K562 (cell line): ENCODE results near the gene CENPX. TPM values are rescaled to one million over a fixed set of nuclear protein-coding genes. Genes with fewer than 3 reads are reported as not detected.

ENCODE experiments used
- ATAC-seq: fragments of 200-7000 bp; cut with Tn5 transposase; 3 replicates; pipeline ENCODE4 v1.9.1; 2020; ENCODE audit warnings: moderate library complexity
- BruUV-seq: library from RNA; stranded (reverse); fragments of 400-500 nt; replicated peaks from 2 replicates; lab custom pipeline; 2021; lab: Mats Ljungman, UMichigan
- CTCF ChIA-PET: fragments of 300-600 bp; formaldehyde crosslinking; extraction: SDS; loops from one replicate; lab custom pipeline; 2021; ENCODE audit warnings: low intra/inter-chr PET ratio; lab: Yijun Ruan, JAX
- POLR2A ChIA-PET: fragments of 300-600, 350-650 bp; sonication (Branson Sonifier 250); formaldehyde crosslinking; extraction: SDS; loops from one replicate; lab custom pipeline; 2021; ENCODE audit warnings: antibody characterized with exemption, inconsistent platforms; lab: Yijun Ruan, JAX
- DNase-seq, 4 experiments: peaks; one replicate each; pipeline versions ENCODE4 v3.0.0 to v3.0.0-alpha.2; 2011 to 2018; ENCODE audit warnings: low spot score in 3 of 4, mixed read lengths in 3 of 4; ENCODE audit errors: extremely low read depth in 1 of 4
- FAIRE-seq: peaks from 2 replicates; lab custom pipeline; 2011; peaks lifted over from hg19 to GRCh38; lab: Jason Lieb, UNC
- H2AFZ ChIP-seq: 2 replicates; pipeline ENCODE4 v1.6.0; 2011; ENCODE audit warnings: low read depth, low read length, control low read depth, inconsistent platforms
- H3K27ac ChIP-seq: fragments of 200-600 bp; 3 replicates; pipeline ENCODE4 v1.8.0; 2011; ENCODE audit warnings: low read depth, mild to moderate bottlenecking, control low read depth, inconsistent platforms, low read length, moderate library complexity, mixed read lengths; ENCODE audit errors: extremely low read depth
- H3K27me3 ChIP-seq, 2 experiments: fragments of 300-600 bp in 1 of 2; 2 replicates in 1 of 2; 3 replicates in 1 of 2; pipeline versions ENCODE4 v1.6.0 to v1.8.0; 2011; ENCODE audit warnings: inconsistent platforms in 2 of 2, low read length in 2 of 2, mild to moderate bottlenecking in 1 of 2, mixed read lengths in 1 of 2, moderate library complexity in 1 of 2; ENCODE audit not compliant: control insufficient read depth in 2 of 2, insufficient read depth in 2 of 2
- H3K36me3 ChIP-seq: fragments of 300-600 bp; 3 replicates; pipeline ENCODE4 v1.8.0; 2011; ENCODE audit warnings: mild to moderate bottlenecking, low read length, inconsistent platforms; ENCODE audit not compliant: control insufficient read depth, insufficient read depth
- H3K4me1 ChIP-seq, 2 experiments: fragments of 200-600 bp in 1 of 2; replicated peaks in 1 of 2; 2 replicates in 1 of 2; 3 replicates in 1 of 2; pipeline versions ENCODE4 v1.5.1 to v1.8.0; 2011; ENCODE audit warnings: inconsistent platforms in 2 of 2, low read length in 2 of 2, mild to moderate bottlenecking in 1 of 2, mixed read lengths in 1 of 2, moderate library complexity in 1 of 2; ENCODE audit not compliant: control insufficient read depth in 2 of 2, insufficient read depth in 2 of 2
- H3K4me2 ChIP-seq: 2 replicates; pipeline ENCODE4 v1.6.1; 2011; ENCODE audit warnings: low read length, control low read depth, inconsistent platforms, mixed read lengths; ENCODE audit not compliant: insufficient read depth
- H3K4me3 ChIP-seq: fragments of 200-600 bp; sonication (generic), shearing (Covaris generic); 2 replicates; pipeline ENCODE4 v1.5.1; 2016; ENCODE audit warnings: control low read depth, inconsistent platforms
- H3K79me2 ChIP-seq: fragments of 200-600 bp; 3 replicates; pipeline ENCODE4 v1.8.0; 2011; ENCODE audit warnings: low read length, inconsistent platforms; ENCODE audit not compliant: control insufficient read depth, insufficient read depth
- H3K9ac ChIP-seq, 2 experiments: 2 replicates each; pipeline versions ENCODE4 v1.6.0 to v1.6.1; 2011; ENCODE audit warnings: low read depth in 2 of 2, low read length in 2 of 2, control low read depth in 1 of 2, inconsistent platforms in 1 of 2, mild to moderate bottlenecking in 1 of 2, mixed read lengths in 1 of 2; ENCODE audit not compliant: insufficient read depth in 1 of 2
- H3K9me1 ChIP-seq: one replicate; pipeline ENCODE4 v1.6.0; 2011; ENCODE audit warnings: inconsistent platforms, mild to moderate bottlenecking, low read length, moderate library complexity; ENCODE audit not compliant: control insufficient read depth, insufficient read depth
- H3K9me3 ChIP-seq: replicated peaks from 2 replicates; pipeline ENCODE4 v1.5.1; 2011; ENCODE audit warnings: low read depth, low read length, inconsistent platforms; ENCODE audit not compliant: control insufficient read depth, insufficient read depth
- H4K20me1 ChIP-seq: replicated peaks from 2 replicates; pipeline ENCODE4 v1.6.1; 2011; ENCODE audit warnings: low read length, inconsistent platforms, mixed read lengths; ENCODE audit not compliant: control insufficient read depth, insufficient read depth
- ARID3B ChIP-seq: fragments of 250-450 bp; sonication (Bioruptor Pico); IDR thresholded peaks from 2 replicates; pipeline ENCODE4 v1.4.0; 2020; ENCODE audit warnings: borderline replicate concordance
- WGBS: fragments of 100-300 bp; shearing (Covaris generic); methylation state at CpG from one replicate; pipeline ENCODE4 v1.1.6; 2016; ENCODE audit warnings: low coverage, mixed read lengths; ENCODE audit not compliant: insufficient coverage; ENCODE audit errors: missing lambda C conversion rate; 5-methylcytosine and 5-hydroxymethylcytosine counted together
- in situ Hi-C: fragments of 300-500 bp; cut with MboI; formaldehyde crosslinking; loops from 4 replicates; pipeline ENCODE4 v1.15.0; 2018; ENCODE audit warnings: inconsistent platforms, mixed read lengths
- intact Hi-C: fragments of 100-400 bp; cut with micrococcal nuclease; formaldehyde crosslinking; loops from 2 replicates; pipeline ENCODE4 v1.14.2; 2022
- polyA plus RNA-seq, 8 experiments: library from polyadenylated mRNA; depleted of rRNA in 4 of 8; stranded (reverse) in 5 of 8; unstranded in 3 of 8; fragments of >200 nt; fragmentation: Nextera tagmentation in 2 of 8; fragmentation: Illumina TruSeq in 1 of 8; extraction: Ambion mirVana in 2 of 8; extraction: Trizol in 1 of 8; gene quantifications; 2 replicates each; pipeline versions ENCODE4 v1.2.1 to v1.2.3, GENCODE V29; 2011 to 2014; ENCODE audit warnings: inconsistent platforms in 1 of 8, missing spikeins in 1 of 8
- total RNA-seq, 7 experiments: library from RNA; depleted of rRNA in 6 of 7; stranded (reverse); fragments of >200 nt in 6 of 7; fragmentation: Illumina TruSeq in 2 of 7; extraction: Trizol in 2 of 7; gene quantifications; 2 replicates each; pipeline versions ENCODE4 v1.2.1 to v1.2.3, GENCODE V29; 2011 to 2021; ENCODE audit warnings: low replicate concordance in 1 of 7

CENPX gene
- total and polyA plus RNA-seq, 9 of the 15 experiments (the other 6 are each of a cell fraction or from before 2014, with no cell fraction given), result 32.7 to 352 (median 127) TPM

- DNase-seq, result peak in 1 of 4 experiments; percentile 8
- BruUV-seq, result no TSS peak
Observed at GRCh38 chr17:82049521-82049971, 26.9 kb upstream of the CENPX start.

More at GRCh38 chr17:82049521-82049971, 26.9 kb upstream of the CENPX start:
- peaks cover 2% of the 10 kb centered on the region for H3K9me1 ChIP-seq
- no peak for TF ChIP-seq ARID3B
- H3K9ac ChIP-seq, result peak overlapping the region in 1 of 2 experiments; percentile 97; a peak in 2 of 4 replicates
- H3K9me3 ChIP-seq, result no peaks in the 10 kb centered on the region
- no peak for ATAC-seq
- WGBS, result 97% methylated on average over 13 of the region's 16 CpGs
- FAIRE-seq, result no peak
- no peaks in the 10 kb centered on the region for H3K27me3 ChIP-seq
- peaks cover 6 to 76% of the 10 kb centered on the region in 2 experiments; a peak in 3 of 5 replicates for H3K4me1 ChIP-seq
- H3K36me3 ChIP-seq, result peaks cover 54% of the 10 kb centered on the region; the same call in 2 of the 3 replicates
- in situ Hi-C loops, result no loop called here
- H4K20me1 ChIP-seq, result 0 out of 2 replicates have a peak, but pooled peaks cover 4% of the 10 kb centered on the region
- CTCF ChIA-PET, result no interaction called here
- H2AFZ ChIP-seq, result no peak overlapping the region
- POLR2A ChIA-PET, result interaction anchor here (0.6 to 1.0 kb wide), 3 partner anchors 12 to 53 kb away, joined by 3 read pairs; partner anchors contain the start of gene DCXR
- intact Hi-C loops, result no loop called here
- peaks cover 28% of the 10 kb centered on the region for H3K79me2 ChIP-seq
- no peak overlapping the region for H3K4me2 ChIP-seq
- H3K27ac ChIP-seq, result no peak overlapping the region
- H3K4me3 ChIP-seq, result no peak overlapping the region
